ENCODE results near the gene PDZD2. TPM values are rescaled to one million over a fixed set of nuclear protein-coding genes. Genes with fewer than 3 reads are reported as not detected.
A peak's percentile ranks its signal among the peaks of the same experiment; 100 is the strongest.

Gene PDZD2
- total RNA-seq, 4 donors from 2014 or later: 107 to 195 (median 123) TPM

DNA sequence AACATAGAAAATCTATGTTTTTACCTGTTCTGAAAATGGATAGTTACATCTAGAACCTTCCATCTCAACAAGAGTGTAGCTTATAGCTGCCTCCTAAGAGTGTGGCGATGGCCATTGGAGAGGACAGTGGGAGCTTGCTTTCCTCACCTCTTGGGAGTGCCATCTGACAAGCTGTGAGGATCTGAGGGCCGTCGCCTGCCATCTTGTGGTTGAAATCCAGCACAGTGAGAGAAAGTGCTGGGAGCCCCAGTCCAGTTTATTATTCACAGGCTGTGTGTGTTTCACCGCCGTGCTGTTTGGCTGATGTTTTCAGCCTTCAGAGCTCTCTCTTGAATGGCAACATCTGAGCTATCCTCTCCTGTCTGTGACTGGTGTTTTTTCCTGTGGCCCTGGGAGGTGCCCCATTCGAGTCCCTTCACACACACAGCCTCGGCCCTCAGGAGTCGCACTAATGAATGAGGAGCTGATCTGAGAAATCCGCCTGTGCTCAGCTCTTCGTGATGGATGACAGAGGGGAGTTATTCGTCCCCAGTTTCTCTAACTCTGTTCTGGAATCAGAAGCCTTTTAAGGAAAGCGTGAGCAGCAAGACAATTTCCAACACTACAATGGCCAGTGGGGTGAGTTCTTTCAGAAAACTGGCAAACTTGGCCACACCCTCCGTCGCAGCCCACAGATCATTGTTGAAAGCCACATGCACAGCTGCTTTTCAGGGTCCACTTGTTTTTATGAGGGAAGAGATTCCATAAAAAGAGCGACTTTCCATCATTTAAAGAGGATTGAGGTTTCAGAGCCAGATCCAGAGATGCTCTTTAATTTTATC is 170.3 kb downstream of the PDZD2 start:
- H3K4me3 ChIP-seq: no peak overlapping the region
- no peak for TF ChIP-seq POLR2AphosphoS5 (IDR thresholded peaks at IDR 0.05)
- no peak for TF ChIP-seq EP300 (IDR thresholded peaks at IDR 0.05)
- TF ChIP-seq, protein P1, sequence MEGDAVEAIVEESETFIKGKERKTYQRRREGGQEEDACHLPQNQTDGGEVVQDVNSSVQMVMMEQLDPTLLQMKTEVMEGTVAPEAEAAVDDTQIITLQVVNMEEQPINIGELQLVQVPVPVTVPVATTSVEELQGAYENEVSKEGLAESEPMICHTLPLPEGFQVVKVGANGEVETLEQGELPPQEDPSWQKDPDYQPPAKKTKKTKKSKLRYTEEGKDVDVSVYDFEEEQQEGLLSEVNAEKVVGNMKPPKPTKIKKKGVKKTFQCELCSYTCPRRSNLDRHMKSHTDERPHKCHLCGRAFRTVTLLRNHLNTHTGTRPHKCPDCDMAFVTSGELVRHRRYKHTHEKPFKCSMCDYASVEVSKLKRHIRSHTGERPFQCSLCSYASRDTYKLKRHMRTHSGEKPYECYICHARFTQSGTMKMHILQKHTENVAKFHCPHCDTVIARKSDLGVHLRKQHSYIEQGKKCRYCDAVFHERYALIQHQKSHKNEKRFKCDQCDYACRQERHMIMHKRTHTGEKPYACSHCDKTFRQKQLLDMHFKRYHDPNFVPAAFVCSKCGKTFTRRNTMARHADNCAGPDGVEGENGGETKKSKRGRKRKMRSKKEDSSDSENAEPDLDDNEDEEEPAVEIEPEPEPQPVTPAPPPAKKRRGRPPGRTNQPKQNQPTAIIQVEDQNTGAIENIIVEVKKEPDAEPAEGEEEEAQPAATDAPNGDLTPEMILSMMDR (IDR thresholded peaks at IDR 0.05): peak; percentile 53 to 67
- H3K9me3 ChIP-seq: no peaks in the 10 kb centered on the region
- no peaks in the 10 kb centered on the region for H3K36me3 ChIP-seq
- H3K27ac ChIP-seq: no peak overlapping the region
- 55% methylated on average over 14 of the region's 15 CpGs for WGBS
- no peaks in the 10 kb centered on the region for H3K27me3 ChIP-seq
- peaks cover 9% of the 10 kb centered on the region for H3K4me1 ChIP-seq
- DNase-seq (ENCODE audit: low spot score in 2 of 2): no peak

DNA sequence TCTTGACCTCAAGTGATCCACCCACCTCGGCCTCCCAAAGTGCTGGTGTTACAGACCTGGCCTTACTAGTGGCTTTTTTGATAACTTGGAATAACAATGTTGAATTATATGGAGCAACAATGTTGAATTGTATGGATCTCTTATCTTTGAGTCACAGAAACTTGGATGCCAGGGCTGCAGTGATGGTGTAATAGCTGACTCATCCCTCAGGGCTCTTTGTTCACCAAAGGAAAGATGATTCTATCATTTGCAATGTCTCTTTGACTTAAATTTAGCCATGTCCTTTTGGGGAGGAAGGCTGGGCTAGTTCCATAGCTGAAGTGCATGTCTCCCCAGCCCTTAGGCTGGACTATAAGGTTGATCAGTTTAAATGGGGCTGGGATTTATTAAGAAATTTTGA is 172.3 kb downstream of the PDZD2 start:
- no peaks in the 10 kb centered on the region for H3K36me3 ChIP-seq
- TF ChIP-seq POLR2A (IDR thresholded peaks at IDR 0.05): no peak
- TF ChIP-seq POLR2AphosphoS5 (IDR thresholded peaks at IDR 0.05): no peak
- no peak for TF ChIP-seq EP300 (IDR thresholded peaks at IDR 0.05)
- TF ChIP-seq, protein P1 (IDR thresholded peaks at IDR 0.05): no peak
- no peaks in the 10 kb centered on the region for H3K27me3 ChIP-seq
- peaks cover 9% of the 10 kb centered on the region for H3K4me1 ChIP-seq
- no peak overlapping the region for H3K27ac ChIP-seq
- H3K9me3 ChIP-seq: no peaks in the 10 kb centered on the region
- no peak for DNase-seq (ENCODE audit: low spot score in 2 of 2)
- no peak overlapping the region for H3K4me3 ChIP-seq
- WGBS: 80% methylated on average over 1 of the region's 1 CpG

DNA sequence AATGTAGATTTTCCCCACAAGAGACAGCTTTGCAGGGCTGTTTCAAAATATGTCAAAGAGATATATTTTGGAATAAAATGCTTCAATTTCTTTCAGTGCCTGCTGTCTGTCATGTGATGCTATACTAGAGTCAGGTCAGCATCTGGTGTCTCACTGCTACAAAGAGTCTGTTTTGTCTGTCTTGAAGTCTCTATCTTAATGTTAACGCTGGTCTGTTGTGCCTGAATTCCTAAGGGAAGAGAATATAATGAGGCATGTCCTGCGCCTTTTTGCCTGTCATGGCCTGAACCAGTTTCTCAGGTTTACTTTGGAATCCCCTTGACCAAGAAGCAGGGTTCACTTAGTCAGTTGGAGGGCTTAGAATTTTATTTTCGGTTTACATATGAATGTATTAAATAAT is 176.4 kb downstream of the PDZD2 start:
- Histone ChIP-seq H3K4me3 (no peak overlapping the region), H3K27me3 (no peaks in the 10 kb centered on the region), H3K27ac (no peak overlapping the region), H3K36me3 (no peaks in the 10 kb centered on the region), H3K4me1 (peaks cover 9% of the 10 kb centered on the region), H3K9me3 (no peaks in the 10 kb centered on the region)
- DNase-seq (ENCODE audit: low spot score in 2 of 2): no peak
- 72% methylated on average over 3 of the region's 3 CpGs for WGBS
- TF ChIP-seq POLR2A (IDR thresholded peaks at IDR 0.05): no peak

DNA sequence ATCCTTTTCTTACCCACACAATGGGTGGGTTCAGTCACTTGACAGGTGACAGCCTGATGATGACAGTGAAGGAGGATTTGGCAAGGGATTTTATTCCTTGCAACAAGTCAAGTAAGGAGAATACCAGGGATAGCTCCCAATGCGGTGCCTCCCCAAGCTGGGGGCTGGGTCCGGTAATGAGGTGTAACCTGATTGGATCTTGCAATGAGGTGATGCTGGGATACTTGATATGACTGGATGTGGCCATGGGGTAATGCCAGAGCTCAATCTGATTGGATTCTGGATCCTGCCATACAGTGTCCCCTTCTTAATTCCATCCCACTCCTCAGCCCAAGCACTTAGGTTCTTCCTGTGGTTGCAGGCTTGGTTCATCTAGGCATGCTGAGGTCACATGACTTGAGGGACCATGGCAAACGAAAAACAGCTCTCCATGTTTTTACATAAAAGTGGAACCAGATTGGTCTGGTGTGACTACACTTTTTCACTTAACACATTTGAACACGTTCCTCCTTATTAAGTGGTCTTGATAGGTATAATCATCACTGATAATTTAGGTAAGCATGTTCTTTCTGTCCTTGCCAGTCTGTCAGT is 181.1 kb downstream of the PDZD2 start:
- H3K27ac ChIP-seq: no peak overlapping the region
- no peaks in the 10 kb centered on the region for H3K36me3 ChIP-seq
- H3K27me3 ChIP-seq: no peaks in the 10 kb centered on the region
- no peak for DNase-seq (ENCODE audit: low spot score in 2 of 2)
- no peaks in the 10 kb centered on the region for H3K9me3 ChIP-seq
- H3K4me3 ChIP-seq: no peak overlapping the region
- no peaks in the 10 kb centered on the region for H3K4me1 ChIP-seq
- TF ChIP-seq EP300 (IDR thresholded peaks at IDR 0.05): no peak
- TF ChIP-seq POLR2AphosphoS5 (IDR thresholded peaks at IDR 0.05): no peak
- no peak for TF ChIP-seq POLR2A (IDR thresholded peaks at IDR 0.05)
- TF ChIP-seq, protein P1 (IDR thresholded peaks at IDR 0.05): no peak
- 73% methylated on average over 4 of the region's 4 CpGs for WGBS

DNA sequence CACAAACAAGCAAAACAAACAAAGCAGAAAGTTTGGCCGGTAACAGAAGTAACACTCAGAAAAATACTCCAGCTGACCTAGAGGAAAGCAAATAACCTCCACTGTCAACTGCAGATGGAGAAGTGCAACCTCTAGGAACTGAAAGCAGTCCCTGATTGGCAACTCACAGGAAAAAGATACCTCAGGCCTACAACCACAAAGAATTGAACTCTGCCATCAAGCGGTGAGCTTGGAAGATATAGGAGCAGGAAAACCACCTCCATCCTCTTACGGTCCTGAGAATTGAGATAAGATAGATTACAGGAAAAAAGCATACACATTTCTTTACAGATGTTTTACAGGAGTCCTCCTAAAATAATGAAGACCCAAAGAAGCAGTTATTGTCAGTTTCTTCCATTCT is 184.5 kb downstream of the PDZD2 start:
- Histone ChIP-seq H3K9me3 (no peaks in the 10 kb centered on the region), H3K27ac (no peak overlapping the region), H3K36me3 (no peaks in the 10 kb centered on the region), H3K4me1 (peaks cover 2% of the 10 kb centered on the region), H3K4me3 (no peak overlapping the region), H3K27me3 (no peaks in the 10 kb centered on the region)
- WGBS: 60% methylated on average over 3 of the region's 3 CpGs
- TF ChIP-seq POLR2AphosphoS5 (IDR thresholded peaks at IDR 0.05): no peak
- no peak for DNase-seq (ENCODE audit: low spot score in 2 of 2)

DNA sequence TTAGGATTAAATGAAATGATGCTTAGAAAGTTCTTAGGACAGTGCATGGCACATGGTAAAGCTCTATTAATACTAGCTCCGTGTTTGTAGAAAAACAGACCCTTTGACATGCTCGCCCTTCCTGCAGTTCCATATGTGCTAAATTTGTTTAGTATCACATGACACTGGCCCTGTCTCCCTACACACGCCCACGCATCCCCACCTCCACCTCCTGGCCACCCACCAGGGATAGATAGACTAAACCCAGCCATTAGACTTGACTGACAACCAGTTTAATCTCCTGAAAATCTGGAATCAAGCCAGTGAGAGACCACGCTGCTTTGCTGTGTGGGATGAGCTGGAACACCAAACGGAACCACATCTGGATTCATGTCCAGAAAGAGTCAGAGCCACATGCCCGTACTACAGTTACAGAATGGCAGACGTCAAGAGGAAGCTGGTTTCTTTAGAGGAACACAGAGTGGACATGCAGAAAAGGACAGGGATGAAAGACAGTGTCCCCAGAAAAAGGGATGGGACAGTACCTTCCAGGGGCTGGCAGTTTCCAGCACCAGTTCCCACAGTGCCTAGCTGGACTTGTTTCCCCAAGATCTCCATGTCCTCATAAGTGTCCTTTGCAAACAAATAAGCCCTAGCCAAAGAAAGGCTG is 186.1 kb downstream of the PDZD2 start:
- Histone ChIP-seq H3K27ac (no peak overlapping the region), H3K4me3 (no peak overlapping the region), H3K4me1 (peaks cover 2% of the 10 kb centered on the region), H3K27me3 (no peaks in the 10 kb centered on the region), H3K9me3 (no peaks in the 10 kb centered on the region), H3K36me3 (no peaks in the 10 kb centered on the region)
- no peak for DNase-seq (ENCODE audit: low spot score in 2 of 2)
- WGBS: 64% methylated on average over 8 of the region's 8 CpGs
- TF ChIP-seq EP300 (IDR thresholded peaks at IDR 0.05): no peak
- TF ChIP-seq, protein P1 (IDR thresholded peaks at IDR 0.05): no peak
- TF ChIP-seq POLR2AphosphoS5 (IDR thresholded peaks at IDR 0.05): no peak
- TF ChIP-seq POLR2A (IDR thresholded peaks at IDR 0.05): no peak

Data from suprapubic skin (tissue), 4 donors.